Panc1 (cell line): ENCODE results near the gene UGT1A4. TPM values are rescaled to one million over a fixed set of nuclear protein-coding genes. Genes with fewer than 3 reads are reported as not detected.

ENCODE experiments used
- ATAC-seq: fragments of 200-7000 bp; cut with Tn5 transposase; 2 replicates; pipeline ENCODE4 v1.9.1; 2020; ENCODE audit warnings: mild to moderate bottlenecking, moderate library complexity
- BruUV-seq: library from RNA; stranded (reverse); fragments of 400-500 nt; replicated peaks from 2 replicates; lab custom pipeline; 2021; lab: Mats Ljungman, UMichigan
- CTCF ChIA-PET: fragments of 300-600 bp; sonication (Branson Sonifier 250); formaldehyde crosslinking; loops from one replicate; lab custom pipeline; 2022; ENCODE audit warnings: antibody characterized with exemption; lab: Charles Lee
- POLR2A ChIA-PET: fragments of 300-600 bp; sonication (Branson Sonifier 250); formaldehyde crosslinking; loops from one replicate; lab custom pipeline; 2022; ENCODE audit warnings: antibody characterized with exemption; lab: Charles Lee
- DNase-seq: peaks from one replicate; pipeline ENCODE4 v3.0.0-alpha.2; 2010; ENCODE audit warnings: low read depth, low spot score
- H3K27ac ChIP-seq: 2 replicates; pipeline ENCODE4 v1.5.1; 2011; ENCODE audit warnings: mild to moderate bottlenecking, low read length, inconsistent platforms
- H3K27me3 ChIP-seq: fragments of 200-500 bp; sonication (Bioruptor generic); 2 replicates; pipeline ENCODE4 v1.6.0; 2014; ENCODE audit warnings: low read length, inconsistent platforms; ENCODE audit not compliant: control insufficient read depth, insufficient read depth
- H3K36me3 ChIP-seq: fragments of 200-500 bp; sonication (Bioruptor generic); 2 replicates; pipeline ENCODE4 v1.5.1; 2014; ENCODE audit warnings: inconsistent platforms, mild to moderate bottlenecking, low read length, moderate library complexity; ENCODE audit not compliant: control insufficient read depth, insufficient read depth
- H3K4me1 ChIP-seq: 2 replicates; pipeline ENCODE4 v1.5.1; 2011; ENCODE audit warnings: inconsistent platforms, mild to moderate bottlenecking, low read length, moderate library complexity; ENCODE audit not compliant: control insufficient read depth, insufficient read depth
- H3K4me3 ChIP-seq, 2 experiments: 2 replicates each; pipeline ENCODE4 v1.5.1; 2011 to 2012; ENCODE audit warnings: low read depth in 2 of 2, low read length in 2 of 2, mild to moderate bottlenecking in 2 of 2, inconsistent platforms in 1 of 2, moderate library complexity in 1 of 2
- H3K9me3 ChIP-seq: fragments of 200-500 bp; sonication (Bioruptor generic); 2 replicates; pipeline ENCODE4 v1.5.1; 2014; ENCODE audit warnings: low read depth, mild to moderate bottlenecking, inconsistent platforms, low read length, moderate library complexity; ENCODE audit not compliant: control insufficient read depth, insufficient read depth
- POLR2AphosphoS5 ChIP-seq: IDR thresholded peaks from 2 replicates; pipeline ENCODE4 v1.6.1; 2012; ENCODE audit warnings: mild to moderate bottlenecking, low read depth, low read length, moderate library complexity
- REST ChIP-seq, 2 experiments: IDR thresholded peaks; 2 replicates each; pipeline ENCODE4 v1.6.1; 2011 to 2012; ENCODE audit warnings: low read depth in 2 of 2, control low read depth in 1 of 2, low read length in 1 of 2, mild to moderate bottlenecking in 1 of 2, moderate library complexity in 1 of 2; ENCODE audit not compliant: insufficient read depth in 1 of 2
- SIN3A ChIP-seq: IDR thresholded peaks from 2 replicates; pipeline ENCODE4 v1.6.1; 2012; ENCODE audit warnings: low read depth, mild to moderate bottlenecking, low read length, moderate library complexity, borderline replicate concordance; ENCODE audit not compliant: insufficient read depth
- TCF7L2 ChIP-seq: IDR thresholded peaks from 2 replicates; pipeline ENCODE4 v1.6.1; 2011; ENCODE audit warnings: mild to moderate bottlenecking, low read depth, low read length, inconsistent platforms
- in situ Hi-C: cut with HindIII; loops from 2 replicates; pipeline ENCODE4 v1.10.0; 2016; ENCODE audit warnings: low sequenced_read_pairs, low pct_unique_long_range_greater_than_20kb
- intact Hi-C: fragments of 100-400 bp; cut with micrococcal nuclease; formaldehyde crosslinking; loops from one replicate; pipeline ENCODE4 v1.10.0; 2022; ENCODE audit not compliant: unreplicated experiment
- total RNA-seq: library from RNA; stranded (reverse); gene quantifications from one replicate; pipeline ENCODE4 v1.2.1, GENCODE V29; 2021; ENCODE audit not compliant: unreplicated experiment
- TF ChIP-seq, protein P1 (sequence below): fragments of 450-650 bp; IDR thresholded peaks from 2 replicates; pipeline ENCODE4 v1.5.1; 2017; ENCODE audit warnings: mild to moderate bottlenecking

UGT1A4 gene
- total RNA-seq, 1 experiment from 2014 or later, result not detected

DNA sequence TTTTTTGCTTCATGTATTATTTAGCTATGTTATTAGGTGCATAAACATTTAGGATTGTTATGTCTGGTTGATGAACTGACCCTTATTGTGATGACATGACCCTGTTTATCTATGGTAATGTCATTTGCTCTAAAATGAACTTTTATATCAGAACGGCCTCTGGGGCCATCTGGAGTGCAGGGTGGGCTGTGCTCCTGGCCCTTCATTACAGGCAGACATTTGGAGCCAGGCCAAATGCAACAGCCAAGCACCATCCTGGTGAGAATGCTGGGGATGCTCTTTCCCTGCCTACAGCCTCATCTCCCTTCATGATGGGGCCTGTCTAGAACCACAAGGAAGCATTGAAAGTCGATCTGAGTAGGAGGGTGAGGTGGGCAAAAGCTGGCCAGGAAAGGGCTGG, 97.8 kb downstream of the UGT1A4 start:
- Histone ChIP-seq H3K27me3 (no peaks in the 10 kb centered on the region), H3K9me3 (no peaks in the 10 kb centered on the region), H3K27ac (no peak overlapping the region), H3K36me3 (no peaks in the 10 kb centered on the region), H3K4me1 (no peaks in the 10 kb centered on the region), H3K4me3 (no peak overlapping the region)
- no peak for TF ChIP-seq REST (IDR thresholded peaks at IDR 0.05; ENCODE audit: insufficient read depth in 1 of 2, low read depth in 2 of 2, low read length in 1 of 2)
- no peak for TF ChIP-seq TCF7L2
- TF ChIP-seq SIN3A, result no peak
- TF ChIP-seq, protein P1, sequence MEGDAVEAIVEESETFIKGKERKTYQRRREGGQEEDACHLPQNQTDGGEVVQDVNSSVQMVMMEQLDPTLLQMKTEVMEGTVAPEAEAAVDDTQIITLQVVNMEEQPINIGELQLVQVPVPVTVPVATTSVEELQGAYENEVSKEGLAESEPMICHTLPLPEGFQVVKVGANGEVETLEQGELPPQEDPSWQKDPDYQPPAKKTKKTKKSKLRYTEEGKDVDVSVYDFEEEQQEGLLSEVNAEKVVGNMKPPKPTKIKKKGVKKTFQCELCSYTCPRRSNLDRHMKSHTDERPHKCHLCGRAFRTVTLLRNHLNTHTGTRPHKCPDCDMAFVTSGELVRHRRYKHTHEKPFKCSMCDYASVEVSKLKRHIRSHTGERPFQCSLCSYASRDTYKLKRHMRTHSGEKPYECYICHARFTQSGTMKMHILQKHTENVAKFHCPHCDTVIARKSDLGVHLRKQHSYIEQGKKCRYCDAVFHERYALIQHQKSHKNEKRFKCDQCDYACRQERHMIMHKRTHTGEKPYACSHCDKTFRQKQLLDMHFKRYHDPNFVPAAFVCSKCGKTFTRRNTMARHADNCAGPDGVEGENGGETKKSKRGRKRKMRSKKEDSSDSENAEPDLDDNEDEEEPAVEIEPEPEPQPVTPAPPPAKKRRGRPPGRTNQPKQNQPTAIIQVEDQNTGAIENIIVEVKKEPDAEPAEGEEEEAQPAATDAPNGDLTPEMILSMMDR, result no peak
- TF ChIP-seq POLR2AphosphoS5, result no peak
- intact Hi-C loops (no loop called here), in situ Hi-C loops (no loop called here)
- no TSS peak for BruUV-seq
- POLR2A ChIA-PET, result interaction anchor here (0.6 kb wide), 1 partner anchor 306 kb away, joined by 4 read pairs; no protein-coding TSS in a partner anchor
- CTCF ChIA-PET, result no interaction called here
- ATAC-seq (no peak), DNase-seq (no peak)

- POLR2A ChIA-PET, result no interaction called here
- Histone ChIP-seq H3K4me1 (no peaks in the 10 kb centered on the region), H3K36me3 (no peaks in the 10 kb centered on the region), H3K27me3 (no peaks in the 10 kb centered on the region), H3K4me3 (no peak overlapping the region), H3K9me3 (no peaks in the 10 kb centered on the region), H3K27ac (no peak overlapping the region)
- intact Hi-C loops, result no loop called here
- ATAC-seq (no peak), DNase-seq (no peak)
- in situ Hi-C loops, result no loop called here
- BruUV-seq, result no TSS peak
- TF ChIP-seq, protein P1, result no peak
- TF ChIP-seq POLR2AphosphoS5 (no peak), TCF7L2 (no peak), SIN3A (no peak), REST (IDR thresholded peaks at IDR 0.05; ENCODE audit: insufficient read depth in 1 of 2, low read depth in 2 of 2, low read length in 1 of 2) (no peak)
- CTCF ChIA-PET, result no interaction called here
Observed at GRCh38 chr2:233816771-233817170, 98.2 kb downstream of the UGT1A4 start.
